Endodermal cell (in vitro differentiated cells): ENCODE data around the gene PEAK3. TPM values are rescaled to one million over a fixed set of nuclear protein-coding genes. Genes with fewer than 3 reads are reported as not detected.

ENCODE experiments used
- DNase-seq: peaks from one replicate; pipeline ENCODE4 v3.0.0-alpha.2; 2017
- H3K27ac ChIP-seq: 2 replicates; pipeline ENCODE4 v1.5.1; 2013; ENCODE audit warnings: mild to moderate bottlenecking, low read depth, low read length, moderate library complexity
- H3K27me3 ChIP-seq: 2 replicates; pipeline ENCODE4 v1.6.1; 2013; ENCODE audit warnings: mild to moderate bottlenecking, low read length, moderate library complexity; ENCODE audit not compliant: insufficient read depth, control insufficient read depth, poor library complexity, severe bottlenecking
- H3K36me3 ChIP-seq: 2 replicates; pipeline ENCODE4 v1.7.0; 2013; ENCODE audit warnings: mild to moderate bottlenecking, low read length, moderate library complexity; ENCODE audit not compliant: control insufficient read depth, insufficient read depth
- H3K4me1 ChIP-seq: one replicate; pipeline ENCODE4 v1.7.0; 2013; ENCODE audit warnings: low read length; ENCODE audit not compliant: control insufficient read depth, insufficient read depth
- H3K4me3 ChIP-seq: 2 replicates; pipeline ENCODE4 v1.5.1; 2013; ENCODE audit warnings: mild to moderate bottlenecking, low read length, moderate library complexity
- H3K9ac ChIP-seq: 2 replicates; pipeline ENCODE4 v1.6.1; 2013; ENCODE audit warnings: mild to moderate bottlenecking, low read length, moderate library complexity; ENCODE audit not compliant: poor library complexity, severe bottlenecking; ENCODE audit errors: extremely low read depth
- H3K9me3 ChIP-seq: 2 replicates; pipeline ENCODE4 v1.6.1; 2013; ENCODE audit warnings: mild to moderate bottlenecking, low read length, moderate library complexity; ENCODE audit not compliant: control insufficient read depth
- H3K27ac Mint-ChIP-seq: 2 replicates; pipeline ENCODE4 v1.8.0; 2020; ENCODE audit warnings: mixed read lengths
- H3K27me3 Mint-ChIP-seq: 2 replicates; pipeline ENCODE4 v1.8.0; 2021; ENCODE audit warnings: mild to moderate bottlenecking, mixed read lengths; ENCODE audit not compliant: insufficient read depth
- H3K36me3 Mint-ChIP-seq: 2 replicates; pipeline ENCODE4 v1.8.0; 2020; ENCODE audit warnings: low read depth, mixed read lengths
- H3K4me1 Mint-ChIP-seq: 2 replicates; pipeline ENCODE4 v1.8.0; 2020; ENCODE audit warnings: mixed read lengths
- H3K4me3 Mint-ChIP-seq: 2 replicates; pipeline ENCODE4 v1.8.0; 2020; ENCODE audit warnings: mild to moderate bottlenecking, moderate library complexity, mixed read lengths
- H3K9me3 Mint-ChIP-seq: 2 replicates; pipeline ENCODE4 v1.8.0; 2020; ENCODE audit warnings: mild to moderate bottlenecking, mixed read lengths
- WGBS, 2 experiments: methylation state at CpG; one replicate each; pipeline versions ENCODE4 v1.1.5 to v1.1.7; 2013; ENCODE audit warnings: missing lambda C conversion rate in 2 of 2, mixed read lengths in 1 of 2; ENCODE audit not compliant: insufficient coverage in 1 of 2, insufficient read length in 1 of 2; 5-methylcytosine and 5-hydroxymethylcytosine counted together
- total RNA-seq, 2 donors: library from RNA; stranded (reverse); fragmentation: NEBNext Ultra II Directional in 1 of 2; extraction: Animal tissue kit (Norgen Biotek cat#: 25700) in 1 of 2; gene quantifications; 2 replicates in 1 of 2; 3 replicates in 1 of 2; pipeline ENCODE4 v1.2.1, GENCODE V29; 2021
- TF ChIP-seq, protein P1 (sequence below): fragments of 200-600 bp; sonication (generic); conservative IDR thresholded peaks from 2 replicates; pipeline ENCODE4 v1.5.0; 2021; ENCODE audit warnings: antibody characterized with exemption, mild to moderate bottlenecking

PEAK3 gene
- total RNA-seq, 2 donors from 2014 or later: not detected

- Mint-ChIP-seq H3K9me3 (no peaks in the 10 kb centered on the region), H3K27ac (no peak overlapping the region), H3K4me1 (no peaks in the 10 kb centered on the region), H3K4me3 (no peak overlapping the region), H3K36me3 (peaks cover 3% of the 10 kb centered on the region), H3K27me3 (peaks cover 86% of the 10 kb centered on the region)
- Histone ChIP-seq H3K27me3 (peaks cover 83% of the 10 kb centered on the region), H3K36me3 (no peaks in the 10 kb centered on the region), H3K4me3 (no peak overlapping the region), H3K9me3 (no peaks in the 10 kb centered on the region), H3K4me1 (no peaks in the 10 kb centered on the region), H3K27ac (no peak overlapping the region), H3K9ac (no peak overlapping the region)
- DNase-seq: no peak
- 83 to 87% methylated on average over 11 to 13 of the region's 13 CpGs for WGBS, 2 experiments
- TF ChIP-seq, protein P1, sequence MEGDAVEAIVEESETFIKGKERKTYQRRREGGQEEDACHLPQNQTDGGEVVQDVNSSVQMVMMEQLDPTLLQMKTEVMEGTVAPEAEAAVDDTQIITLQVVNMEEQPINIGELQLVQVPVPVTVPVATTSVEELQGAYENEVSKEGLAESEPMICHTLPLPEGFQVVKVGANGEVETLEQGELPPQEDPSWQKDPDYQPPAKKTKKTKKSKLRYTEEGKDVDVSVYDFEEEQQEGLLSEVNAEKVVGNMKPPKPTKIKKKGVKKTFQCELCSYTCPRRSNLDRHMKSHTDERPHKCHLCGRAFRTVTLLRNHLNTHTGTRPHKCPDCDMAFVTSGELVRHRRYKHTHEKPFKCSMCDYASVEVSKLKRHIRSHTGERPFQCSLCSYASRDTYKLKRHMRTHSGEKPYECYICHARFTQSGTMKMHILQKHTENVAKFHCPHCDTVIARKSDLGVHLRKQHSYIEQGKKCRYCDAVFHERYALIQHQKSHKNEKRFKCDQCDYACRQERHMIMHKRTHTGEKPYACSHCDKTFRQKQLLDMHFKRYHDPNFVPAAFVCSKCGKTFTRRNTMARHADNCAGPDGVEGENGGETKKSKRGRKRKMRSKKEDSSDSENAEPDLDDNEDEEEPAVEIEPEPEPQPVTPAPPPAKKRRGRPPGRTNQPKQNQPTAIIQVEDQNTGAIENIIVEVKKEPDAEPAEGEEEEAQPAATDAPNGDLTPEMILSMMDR: no peak
Measured at GRCh38 chr19:2287585-2288337, 5.8 kb upstream of the PEAK3 start.

- H3K27me3 ChIP-seq: peaks cover 83% of the 10 kb centered on the region
- no peaks in the 10 kb centered on the region for H3K36me3 ChIP-seq
- H3K4me1 ChIP-seq: no peaks in the 10 kb centered on the region
- no peak overlapping the region for H3K4me3 ChIP-seq
- Mint-ChIP-seq H3K27me3 (peaks cover 86% of the 10 kb centered on the region), H3K4me3 (no peak overlapping the region), H3K9me3 (no peaks in the 10 kb centered on the region), H3K4me1 (no peaks in the 10 kb centered on the region), H3K27ac (no peak overlapping the region), H3K36me3 (peaks cover 3% of the 10 kb centered on the region)
- TF ChIP-seq, protein P1: no peak
- no peak overlapping the region for H3K9ac ChIP-seq
- no peak for DNase-seq
- WGBS, 2 experiments: 89 to 91% methylated on average over 13 to 20 of the region's 20 CpGs
- H3K27ac ChIP-seq: no peak overlapping the region
- no peaks in the 10 kb centered on the region for H3K9me3 ChIP-seq
Measured at GRCh38 chr19:2286402-2287140, 4.6 kb upstream of the PEAK3 start.

- Mint-ChIP-seq H3K4me3 (no peak overlapping the region), H3K9me3 (no peaks in the 10 kb centered on the region), H3K36me3 (peaks cover 3% of the 10 kb centered on the region), H3K4me1 (no peaks in the 10 kb centered on the region), H3K27me3 (peaks cover 63% of the 10 kb centered on the region), H3K27ac (no peak overlapping the region)
- 91 to 92% methylated on average over 8 of the region's 8 CpGs for whole genome bisulfite sequencing, 2 experiments
- no peak overlapping the region for H3K4me3 ChIP-seq
- H3K9me3 ChIP-seq: no peaks in the 10 kb centered on the region
- H3K27ac ChIP-seq: no peak overlapping the region
- no peaks in the 10 kb centered on the region for H3K4me1 ChIP-seq
- H3K36me3 ChIP-seq: no peaks in the 10 kb centered on the region
- DNase-seq: no peak
- TF ChIP-seq, protein P1: no peak
- no peak overlapping the region for H3K9ac ChIP-seq
- peaks cover 58% of the 10 kb centered on the region for H3K27me3 ChIP-seq
Measured at GRCh38 chr19:2283835-2284507, 2.0 kb upstream of the PEAK3 start.
